Common myeloid progenitor, CD34-positive (primary cell): Measurements from ENCODE around the gene UBQLN1.

Experiments used
- CTCF ChIA-PET: fragments of 350-600 bp; sonication (Branson Sonifier 250); formaldehyde crosslinking; loops from one replicate; lab custom pipeline; 2021; ENCODE audit warnings: antibody characterized with exemption; lab: Charles Lee
- POLR2A ChIA-PET: fragments of 350-600 bp; sonication (Branson Sonifier 250); formaldehyde crosslinking; loops from one replicate; lab custom pipeline; 2021; ENCODE audit warnings: antibody characterized with exemption; lab: Charles Lee
- DNase-seq, 3 donors: peaks; one replicate each; pipeline versions ENCODE4 v3.0.0 to v3.0.0-alpha.2; 2013
- H3K27ac ChIP-seq, 2 experiments: 1 replicate in 1 of 2; 2 replicates in 1 of 2; pipeline ENCODE4 v1.7.0; 2013; ENCODE audit warnings: inconsistent platforms in 2 of 2, low read length in 2 of 2, mild to moderate bottlenecking in 2 of 2, low read depth in 1 of 2, moderate library complexity in 1 of 2; ENCODE audit not compliant: severe bottlenecking in 2 of 2, insufficient read depth in 1 of 2, poor library complexity in 1 of 2
- H3K27me3 ChIP-seq, 5 experiments: replicated peaks in 2 of 5; 1 replicate in 3 of 5; 2 replicates in 2 of 5; pipeline versions ENCODE4 v1.6.1 to v1.7.0; 2013; ENCODE audit warnings: low read length in 4 of 5, mild to moderate bottlenecking in 2 of 5, moderate library complexity in 2 of 5, inconsistent platforms in 1 of 5; ENCODE audit not compliant: insufficient read depth in 5 of 5, control insufficient read depth in 4 of 5
- H3K36me3 ChIP-seq, 4 experiments: 1 replicate in 2 of 4; 2 replicates in 2 of 4; pipeline versions ENCODE4 v1.6.1 to v1.7.0; 2013; ENCODE audit warnings: low read length in 3 of 4, control low read depth in 1 of 4, mild to moderate bottlenecking in 1 of 4; ENCODE audit not compliant: control insufficient read depth in 4 of 4, insufficient read depth in 4 of 4
- H3K4me1 ChIP-seq, 4 experiments: 1 replicate in 3 of 4; 2 replicates in 1 of 4; pipeline versions ENCODE4 v1.6.1 to v1.7.1; 2013; ENCODE audit warnings: low read length in 3 of 4, mild to moderate bottlenecking in 3 of 4, control low read depth in 1 of 4, inconsistent platforms in 1 of 4, moderate library complexity in 1 of 4; ENCODE audit not compliant: control insufficient read depth in 4 of 4, insufficient read depth in 4 of 4; ENCODE audit errors: control extremely low read depth in 1 of 4
- H3K4me3 ChIP-seq, 7 experiments: 1 replicate in 4 of 7; 2 replicates in 3 of 7; pipeline versions ENCODE4 v1.5.1 to v1.7.0; 2013; ENCODE audit warnings: mild to moderate bottlenecking in 7 of 7, low read length in 6 of 7, moderate library complexity in 6 of 7, inconsistent platforms in 2 of 7, low read depth in 2 of 7, control low read depth in 1 of 7; ENCODE audit not compliant: insufficient read depth in 4 of 7, control insufficient read depth in 1 of 7; ENCODE audit errors: extremely low read depth in 1 of 7
- H3K9me3 ChIP-seq, 5 experiments: 1 replicate in 4 of 5; 2 replicates in 1 of 5; pipeline versions ENCODE4 v1.6.1 to v1.7.1; 2013; ENCODE audit warnings: low read length in 4 of 5, mild to moderate bottlenecking in 2 of 5, inconsistent platforms in 1 of 5, low read depth in 1 of 5, moderate library complexity in 1 of 5; ENCODE audit not compliant: control insufficient read depth in 4 of 5, insufficient read depth in 2 of 5; ENCODE audit errors: control extremely low read depth in 1 of 5
- WGBS: methylation state at CpG from one replicate; pipeline ENCODE4 v1.1.5; 2013; ENCODE audit not compliant: insufficient coverage; 5-methylcytosine and 5-hydroxymethylcytosine counted together

UBQLN1 gene

DNA sequence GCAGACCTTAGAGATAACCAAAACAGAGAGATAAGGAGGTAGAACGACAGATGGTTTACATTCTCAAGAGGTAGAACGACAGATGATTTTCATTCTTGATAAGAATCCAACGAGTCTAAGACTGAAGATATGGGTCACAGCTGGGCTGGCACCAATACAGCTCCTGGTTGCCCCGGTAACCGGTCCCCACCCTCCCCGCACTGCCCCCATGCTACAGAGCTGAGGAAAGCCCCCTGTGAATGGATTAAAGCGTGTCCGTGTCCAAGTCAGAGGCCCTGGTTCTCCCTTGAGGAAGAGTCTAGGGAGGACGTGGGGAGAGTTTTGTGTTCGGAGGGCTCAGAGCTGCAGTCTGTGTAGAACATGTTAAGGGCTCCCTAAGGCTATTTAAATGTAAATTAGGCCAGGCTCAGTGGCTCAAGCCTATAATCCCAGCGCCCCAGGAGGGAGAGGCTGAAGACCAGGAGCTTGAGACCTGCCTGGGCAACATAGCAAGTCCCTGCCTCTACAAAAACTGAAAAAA lies 76.8 kb downstream of the UBQLN1 start:
- POLR2A ChIA-PET: interaction anchor here (0.7 kb wide), 1 partner anchor 86 kb away, joined by 3 read pairs; no protein-coding TSS in a partner anchor
- no peaks in the 10 kb centered on the region for H3K9me3 ChIP-seq
- no peak overlapping the region for H3K27ac ChIP-seq
- CTCF ChIA-PET: interaction anchor here (1.4 to 12.4 kb wide), 3 partner anchors 10 to 21 kb away, joined by 3 to 121 read pairs (median 11); no protein-coding TSS in a partner anchor
- DNase-seq: no peak
- peaks cover 7 to 28% (median 16%) of the 10 kb centered on the region in 4 experiments for H3K36me3 ChIP-seq
- H3K4me1 ChIP-seq: peaks cover 0 to 5% (median 0%) of the 10 kb centered on the region in 4 experiments
- H3K27me3 ChIP-seq: no peaks in the 10 kb centered on the region
- WGBS: 89% methylated on average over 10 of the region's 11 CpGs
- H3K4me3 ChIP-seq: no peak overlapping the region

DNA sequence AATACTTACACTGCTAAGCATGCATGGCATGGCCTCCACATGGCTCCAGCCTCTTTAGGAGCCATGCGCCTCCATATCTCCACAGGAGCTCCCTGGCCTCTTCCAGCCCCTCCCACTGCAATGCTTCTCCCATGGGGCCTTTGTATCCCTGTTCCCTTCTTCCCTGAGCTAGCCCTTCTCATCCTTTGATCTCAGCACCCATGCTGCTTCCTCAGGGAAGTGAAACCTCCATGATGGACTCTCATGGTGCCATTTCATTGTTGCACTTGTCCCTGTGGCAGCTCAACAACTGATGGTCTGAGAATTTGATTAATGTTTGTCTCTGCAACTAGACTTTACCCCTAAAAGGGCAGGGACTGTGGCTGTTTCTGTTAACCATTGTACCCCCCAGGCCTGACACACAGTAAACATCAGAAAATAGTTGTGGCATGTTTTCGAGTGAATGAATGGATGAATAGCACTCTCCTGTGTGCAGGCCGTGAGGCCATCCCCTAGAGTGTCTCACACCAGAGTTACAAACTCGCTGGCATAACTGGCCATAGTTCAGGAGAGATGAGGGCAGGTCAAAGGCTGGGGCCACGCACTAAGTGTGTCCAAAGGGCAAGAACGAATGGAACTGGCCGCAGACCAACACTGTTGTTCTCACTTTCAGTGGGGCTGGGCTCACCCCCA lies 78.2 kb downstream of the UBQLN1 start:
- CTCF ChIA-PET: interaction anchor here (7.6 to 12.4 kb wide), 2 partner anchors 9 to 18 kb away, joined by 67 to 121 read pairs; no protein-coding TSS in a partner anchor
- peaks cover 7 to 28% (median 16%) of the 10 kb centered on the region in 4 experiments for H3K36me3 ChIP-seq
- WGBS: 98% methylated on average over 6 of the region's 7 CpGs

DNA sequence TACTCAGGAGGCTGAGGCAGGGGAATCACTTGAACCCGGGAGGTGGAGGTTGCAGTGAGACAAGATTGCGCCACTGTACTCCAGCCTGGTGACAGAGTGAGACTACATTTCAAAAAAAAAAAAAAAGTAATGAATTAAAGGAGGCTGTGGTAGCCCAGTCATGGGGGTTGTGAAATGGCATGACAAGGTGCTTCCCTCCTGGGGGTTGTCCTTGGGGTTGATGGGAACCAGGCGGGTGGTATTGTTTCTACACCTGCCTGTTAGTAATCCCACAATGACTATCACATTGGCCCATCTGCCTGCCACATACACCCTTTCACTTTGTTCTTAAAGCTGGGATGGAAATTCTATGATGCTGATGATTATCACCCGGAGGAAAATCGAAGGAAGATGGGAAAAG lies 79.2 kb downstream of the UBQLN1 start:
- CTCF ChIA-PET: interaction anchor here (7.6 to 12.4 kb wide), 2 partner anchors 10 to 19 kb away, joined by 67 to 121 read pairs; no protein-coding TSS in a partner anchor

More for the DNA sequence above, 78.2 kb downstream of the UBQLN1 start:
- H3K27ac ChIP-seq: no peak overlapping the region
- H3K4me1 ChIP-seq: peaks cover 0 to 18% (median 10%) of the 10 kb centered on the region in 4 experiments
- no peaks in the 10 kb centered on the region for H3K27me3 ChIP-seq
- no peaks in the 10 kb centered on the region for H3K9me3 ChIP-seq
- H3K4me3 ChIP-seq: no peak overlapping the region
- no peak for DNase-seq
- POLR2A ChIA-PET: interaction anchor here (0.6 kb wide), 1 partner anchor 275 kb away, joined by 3 read pairs; no protein-coding TSS in a partner anchor

DNA sequence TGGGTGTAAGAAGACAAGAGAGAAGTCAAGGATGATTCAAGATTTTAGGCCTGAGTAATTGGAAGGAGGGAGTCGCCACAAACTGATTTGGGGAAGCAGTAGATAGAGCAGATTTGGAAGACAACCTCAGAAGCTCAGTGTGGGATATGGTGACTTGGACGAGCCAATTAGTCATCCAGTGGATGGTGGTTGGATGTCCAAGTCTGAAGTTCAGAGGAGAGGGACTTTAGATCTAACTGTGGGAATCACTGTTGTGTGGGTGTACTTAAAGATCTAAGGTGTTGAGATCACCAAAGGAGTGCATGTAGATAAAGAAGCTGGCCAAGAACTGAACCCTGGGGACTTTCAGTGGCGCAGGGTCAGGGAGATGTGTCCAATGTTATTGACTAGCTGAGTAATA lies 82.6 kb downstream of the UBQLN1 start:
- Histone ChIP-seq H3K4me1 (peaks cover 4 to 42% (median 28%) of the 10 kb centered on the region in 4 experiments), H3K27ac (no peak overlapping the region), H3K27me3 (no peaks in the 10 kb centered on the region), H3K36me3 (peaks cover 7 to 28% (median 16%) of the 10 kb centered on the region in 4 experiments), H3K4me3 (no peak overlapping the region), H3K9me3 (no peaks in the 10 kb centered on the region)
- POLR2A ChIA-PET: no interaction called here
- WGBS: 83% methylated on average over 3 of the region's 3 CpGs
- CTCF ChIA-PET: interaction anchor here (1.2 to 12.4 kb wide), 3 partner anchors 14 to 83 kb away, joined by 4 to 121 read pairs (median 67); partner anchors contain the start of gene UBQLN1
- DNase-seq: peak in 2 of 3 donors; percentile 56 to 61

More for the DNA sequence above, 79.2 kb downstream of the UBQLN1 start:
- Histone ChIP-seq H3K4me1 (peaks cover 0 to 28% (median 20%) of the 10 kb centered on the region in 4 experiments), H3K4me3 (no peak overlapping the region), H3K27me3 (no peaks in the 10 kb centered on the region), H3K36me3 (peaks cover 7 to 28% (median 16%) of the 10 kb centered on the region in 4 experiments), H3K27ac (no peak overlapping the region), H3K9me3 (no peaks in the 10 kb centered on the region)
- 97% methylated on average over 4 of the region's 5 CpGs for WGBS
- DNase-seq: peak; percentile 27 to 84 (median 83)
- POLR2A ChIA-PET: no interaction called here

DNA sequence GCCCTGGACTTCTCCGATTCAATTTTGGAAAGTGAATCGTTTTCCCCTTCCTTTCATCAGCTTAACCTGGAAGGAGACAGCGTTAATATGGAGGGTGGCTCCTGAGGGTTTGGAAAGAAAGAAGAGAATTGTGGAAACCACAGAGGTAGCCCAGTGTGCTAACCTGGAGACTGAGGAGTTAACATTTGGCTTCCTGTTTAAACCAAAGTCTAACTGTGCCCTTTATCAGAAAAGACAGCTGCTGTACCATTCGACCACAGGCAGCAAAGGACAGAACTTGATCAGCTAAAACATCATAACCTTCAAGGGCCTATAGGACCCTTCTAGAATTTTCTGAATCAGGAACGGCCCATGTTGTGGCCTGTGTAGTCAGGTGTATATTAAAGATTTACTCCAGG lies 84.1 kb downstream of the UBQLN1 start:
- 0% methylated on average over 5 of the region's 5 CpGs for WGBS
- H3K4me3 ChIP-seq: peak overlapping the region; percentile 68 to 95 (median 81)
- peaks cover 4 to 42% (median 28%) of the 10 kb centered on the region in 4 experiments for H3K4me1 ChIP-seq
- no peaks in the 10 kb centered on the region for H3K9me3 ChIP-seq
- H3K27ac ChIP-seq: peak overlapping the region; percentile 86 to 92
- DNase-seq: peak; percentile 77 to 96 (median 92)
- POLR2A ChIA-PET: interaction anchor here (1.0 to 1.9 kb wide), 3 partner anchors 20 to 87 kb away, joined by 3 to 5 read pairs (median 4); no protein-coding TSS in a partner anchor
- H3K27me3 ChIP-seq: no peaks in the 10 kb centered on the region
- CTCF ChIA-PET: interaction anchor here (1.1 to 12.4 kb wide), 5 partner anchors 15 to 65 kb away, joined by 3 to 121 read pairs (median 8); no protein-coding TSS in a partner anchor
- H3K36me3 ChIP-seq: peaks cover 2 to 15% (median 8%) of the 10 kb centered on the region in 4 experiments

DNA sequence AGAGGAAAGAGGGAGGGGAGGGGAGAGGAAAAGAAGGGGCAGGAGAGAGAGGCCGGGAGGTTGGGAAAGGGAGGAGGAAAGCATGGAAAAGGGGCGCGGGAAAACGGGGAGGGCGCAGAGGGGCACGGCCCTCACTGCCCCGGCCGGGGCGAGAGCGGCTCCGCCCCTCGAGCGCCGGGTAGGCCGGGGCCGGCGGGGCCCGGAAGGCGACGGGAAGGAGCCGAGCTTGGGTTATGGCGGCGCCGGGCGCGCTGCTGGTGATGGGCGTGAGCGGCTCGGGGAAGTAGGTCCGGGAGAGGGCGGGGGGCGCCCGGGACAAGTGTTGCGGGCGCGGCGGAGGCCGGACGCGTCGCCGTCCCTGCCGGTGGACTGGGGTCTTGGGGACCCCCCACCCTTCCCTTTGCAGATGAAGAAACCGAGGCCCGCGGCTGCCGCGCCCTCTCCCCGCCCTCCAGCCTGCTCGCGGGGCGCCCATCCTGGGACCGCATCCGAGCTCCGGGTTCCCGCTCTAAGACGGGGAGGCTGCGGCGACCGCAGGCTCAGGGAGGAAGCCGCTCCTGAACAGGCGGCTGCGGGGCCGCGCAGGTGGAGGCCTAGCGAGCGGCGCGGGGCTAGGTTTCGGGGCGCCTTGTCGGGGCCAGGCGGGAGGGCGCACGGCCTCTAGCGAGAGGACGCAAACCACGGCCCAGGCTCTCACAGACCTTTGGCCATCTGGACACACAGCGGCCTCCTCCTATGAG lies 84.6 kb downstream of the UBQLN1 start, which contains the start of gene IDNK:
Gene IDNK (plus strand): TSS at position 205 of the 740 bp plus-strand sequence. CDS start 29 bp downstream, at position 234.
- CTCF ChIA-PET: interaction anchor here (0.6 to 12.4 kb wide), 7 partner anchors 10 to 65 kb away, joined by 3 to 121 read pairs (median 8); no protein-coding TSS in a partner anchor
- H3K27me3 ChIP-seq: no peaks in the 10 kb centered on the region
- WGBS: under 1% methylated on average over 63 of the region's 79 CpGs
- peaks cover 4 to 40% (median 28%) of the 10 kb centered on the region in 4 experiments for H3K4me1 ChIP-seq
- H3K27ac ChIP-seq: peak within 1 kb of the TSS; percentile 86 to 92
- H3K9me3 ChIP-seq: no peaks in the 10 kb centered on the region
- POLR2A ChIA-PET: interaction anchor here (0.6 to 1.9 kb wide), 7 partner anchors 20 to 550 kb away, joined by 3 to 6 read pairs (median 4); partner anchors contain the start of gene UBQLN1
- H3K36me3 ChIP-seq: peaks cover 2 to 12% (median 8%) of the 10 kb centered on the region in 4 experiments
- peak; percentile 66 to 84 (median 71) for DNase-seq
- peak within 1 kb of the TSS; percentile 68 to 95 (median 81) for H3K4me3 ChIP-seq
